Measurements from ENCODE around the gene ASS1.

Gene ASS1

DNA sequence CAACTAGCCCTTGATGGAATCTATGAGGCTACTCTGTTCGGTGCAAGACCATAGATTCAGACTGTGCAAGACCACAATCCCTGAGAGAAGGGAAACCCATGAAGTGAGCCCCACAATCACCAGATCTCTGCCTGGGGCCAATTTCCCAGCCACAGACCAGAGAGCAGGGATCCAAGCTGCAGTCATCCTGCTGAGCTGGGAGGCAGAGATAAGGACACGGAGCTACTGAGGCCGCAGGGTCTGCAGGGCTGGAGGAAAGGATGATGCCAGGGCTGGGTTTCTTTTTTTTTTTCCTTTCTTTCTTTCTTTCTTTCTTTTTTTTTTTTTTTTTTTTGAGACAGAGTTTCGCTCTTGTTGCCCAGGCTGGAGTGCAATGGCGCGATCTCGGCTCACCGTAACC is 86.9 kb downstream of the ASS1 start:
- no peak overlapping the region for H3K4me3 ChIP-seq (ENCODE audit: control insufficient read depth, low read depth, low read length)
- TF ChIP-seq, protein P1, sequence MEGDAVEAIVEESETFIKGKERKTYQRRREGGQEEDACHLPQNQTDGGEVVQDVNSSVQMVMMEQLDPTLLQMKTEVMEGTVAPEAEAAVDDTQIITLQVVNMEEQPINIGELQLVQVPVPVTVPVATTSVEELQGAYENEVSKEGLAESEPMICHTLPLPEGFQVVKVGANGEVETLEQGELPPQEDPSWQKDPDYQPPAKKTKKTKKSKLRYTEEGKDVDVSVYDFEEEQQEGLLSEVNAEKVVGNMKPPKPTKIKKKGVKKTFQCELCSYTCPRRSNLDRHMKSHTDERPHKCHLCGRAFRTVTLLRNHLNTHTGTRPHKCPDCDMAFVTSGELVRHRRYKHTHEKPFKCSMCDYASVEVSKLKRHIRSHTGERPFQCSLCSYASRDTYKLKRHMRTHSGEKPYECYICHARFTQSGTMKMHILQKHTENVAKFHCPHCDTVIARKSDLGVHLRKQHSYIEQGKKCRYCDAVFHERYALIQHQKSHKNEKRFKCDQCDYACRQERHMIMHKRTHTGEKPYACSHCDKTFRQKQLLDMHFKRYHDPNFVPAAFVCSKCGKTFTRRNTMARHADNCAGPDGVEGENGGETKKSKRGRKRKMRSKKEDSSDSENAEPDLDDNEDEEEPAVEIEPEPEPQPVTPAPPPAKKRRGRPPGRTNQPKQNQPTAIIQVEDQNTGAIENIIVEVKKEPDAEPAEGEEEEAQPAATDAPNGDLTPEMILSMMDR (conservative IDR thresholded peaks at IDR 0.05; ENCODE audit: control insufficient read depth, insufficient read depth, low read depth, low read length), result no peak
- DNase-seq (ENCODE audit: low read depth), result no peak

DNA sequence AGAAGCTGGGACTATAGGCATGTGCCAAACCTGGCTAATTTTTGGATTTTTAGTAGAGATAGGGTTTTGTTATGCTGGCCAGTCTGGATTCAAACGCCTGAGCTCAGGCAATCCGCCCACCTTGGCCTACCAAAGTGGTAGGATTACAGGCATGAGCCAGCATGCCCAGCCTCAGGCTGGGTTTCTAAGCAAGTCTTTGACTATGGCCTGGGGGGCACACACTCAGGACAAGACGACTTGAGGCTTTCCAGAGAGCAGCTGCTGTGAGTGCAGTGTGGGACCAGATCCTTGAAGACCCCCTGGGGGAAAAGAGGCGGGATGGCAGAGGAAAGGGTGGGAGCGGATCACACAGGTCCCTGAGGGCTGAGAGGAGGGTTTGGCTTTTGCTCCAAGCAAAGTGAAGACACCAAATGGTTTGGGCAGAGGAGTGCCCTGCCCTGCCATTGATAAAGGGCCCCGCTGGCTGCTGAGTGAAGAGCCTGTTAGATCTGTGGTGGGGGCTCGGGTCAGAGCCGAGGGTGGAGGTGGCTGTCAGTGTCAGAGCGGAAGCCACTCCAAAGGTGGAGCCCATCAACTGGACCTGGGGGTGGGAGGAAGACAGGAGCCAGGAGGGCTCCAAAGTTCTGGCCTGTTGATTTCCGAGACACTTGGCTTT is 87.8 kb downstream of the ASS1 start:
- no peak overlapping the region for H3K4me3 ChIP-seq (ENCODE audit: control insufficient read depth, low read depth, low read length)

DNA sequence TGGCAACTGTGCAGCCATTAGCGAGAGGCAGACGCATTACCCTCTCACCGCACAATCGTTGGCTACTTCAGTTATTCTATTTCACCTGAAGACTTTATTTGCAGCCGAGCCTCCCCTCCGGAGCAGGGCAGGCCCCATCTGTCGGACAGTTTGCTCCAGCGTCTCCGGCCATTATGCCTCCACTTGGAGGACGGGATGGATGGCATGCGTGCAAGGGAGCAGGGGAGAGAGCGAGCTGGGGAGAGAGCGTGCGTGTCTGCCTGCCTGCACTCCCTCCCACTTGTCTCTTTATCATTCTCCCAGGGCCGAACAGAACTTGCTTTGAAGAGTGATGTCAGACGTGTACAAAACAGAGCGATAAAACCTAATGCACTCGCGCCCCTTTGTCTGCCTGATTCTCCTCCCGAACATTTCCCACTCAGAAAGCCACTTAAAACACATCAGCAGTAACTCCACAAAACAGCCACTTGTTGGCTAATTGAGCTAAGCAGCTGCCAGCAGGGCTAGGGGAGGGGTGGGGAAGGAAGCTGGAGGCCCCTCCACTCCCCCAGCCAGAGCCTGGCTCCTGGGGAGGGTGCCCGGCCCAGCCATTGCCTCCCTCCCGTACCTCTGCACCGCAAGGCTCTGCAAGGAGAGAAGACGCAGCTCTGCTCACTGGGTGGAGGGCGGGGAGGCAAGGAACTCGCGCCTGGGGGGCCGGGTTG is 91.2 kb downstream of the ASS1 start:
- TF ChIP-seq, protein P1 (conservative IDR thresholded peaks at IDR 0.05; ENCODE audit: control insufficient read depth, insufficient read depth, low read depth, low read length), result no peak
- no peak overlapping the region for H3K4me3 ChIP-seq (ENCODE audit: control insufficient read depth, low read depth, low read length)
- peak; percentile 22 for DNase-seq (ENCODE audit: low read depth)

More for the DNA sequence above, 87.8 kb downstream of the ASS1 start:
- no peak for DNase-seq (ENCODE audit: low read depth)
- TF ChIP-seq, protein P1 (conservative IDR thresholded peaks at IDR 0.05; ENCODE audit: control insufficient read depth, insufficient read depth, low read depth, low read length), result no peak

DNA sequence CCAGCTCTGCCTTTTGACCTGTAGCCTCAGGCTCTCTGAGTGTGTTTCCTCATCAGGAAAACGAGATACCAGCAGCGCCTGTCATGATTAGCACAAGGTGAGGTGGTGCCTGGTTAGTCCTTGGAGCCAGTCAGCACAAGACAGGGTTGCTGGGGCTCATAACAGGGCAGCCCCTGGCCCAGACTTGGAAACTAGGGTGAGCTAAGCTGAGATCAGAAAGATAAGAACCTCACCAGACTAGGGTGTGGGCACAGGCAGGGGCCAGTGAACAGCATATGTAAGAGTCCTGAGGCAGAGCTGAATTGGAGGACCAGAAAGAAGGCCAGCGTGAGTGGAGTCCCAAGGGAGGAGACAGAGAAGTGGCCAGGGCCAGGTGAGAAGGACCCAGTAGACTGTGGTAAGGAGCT is 91.9 kb downstream of the ASS1 start:
- no peak overlapping the region for H3K4me3 ChIP-seq (ENCODE audit: control insufficient read depth, low read depth, low read length)
- no peak for DNase-seq (ENCODE audit: low read depth)
- TF ChIP-seq, protein P1 (conservative IDR thresholded peaks at IDR 0.05; ENCODE audit: control insufficient read depth, insufficient read depth, low read depth, low read length), result no peak

DNA sequence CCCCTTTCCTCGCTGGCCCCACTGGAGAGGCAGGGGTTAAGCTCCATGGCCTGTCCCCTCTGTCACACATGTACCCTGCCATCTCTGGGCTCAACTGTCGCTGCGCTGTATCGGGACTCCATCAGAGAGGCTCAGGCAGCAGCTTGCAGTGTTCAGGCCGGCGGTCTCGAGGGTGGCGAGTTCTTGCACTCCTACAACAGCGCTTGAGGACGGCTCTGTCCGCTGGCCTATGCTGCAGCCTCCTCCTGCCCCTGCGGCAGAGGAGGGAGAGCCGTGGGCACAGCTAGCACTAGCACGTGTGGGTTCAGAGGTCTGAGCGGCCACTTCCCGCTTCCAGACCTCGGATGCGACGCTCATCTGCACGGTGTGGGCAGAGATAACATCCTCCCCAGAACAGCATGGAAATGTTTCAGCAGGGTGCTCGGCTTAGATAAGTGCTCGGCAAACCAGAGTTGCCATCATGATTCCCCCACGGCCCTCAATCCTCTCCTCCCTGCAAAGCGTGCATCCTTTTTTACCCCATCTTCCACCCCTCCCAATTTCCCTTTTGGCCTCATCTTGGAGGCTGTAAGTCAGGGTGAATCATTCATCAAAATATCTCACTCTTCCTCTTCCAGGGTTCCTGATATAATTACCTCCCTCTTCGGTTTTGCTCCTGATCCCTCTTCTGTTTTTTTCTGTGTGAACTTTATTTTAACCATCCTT is 92.7 kb downstream of the ASS1 start:
- peak; percentile 30 for DNase-seq (ENCODE audit: low read depth)
- H3K4me3 ChIP-seq (ENCODE audit: control insufficient read depth, low read depth, low read length), result no peak overlapping the region
- TF ChIP-seq, protein P1 (conservative IDR thresholded peaks at IDR 0.05; ENCODE audit: control insufficient read depth, insufficient read depth, low read depth, low read length), result no peak

DNA sequence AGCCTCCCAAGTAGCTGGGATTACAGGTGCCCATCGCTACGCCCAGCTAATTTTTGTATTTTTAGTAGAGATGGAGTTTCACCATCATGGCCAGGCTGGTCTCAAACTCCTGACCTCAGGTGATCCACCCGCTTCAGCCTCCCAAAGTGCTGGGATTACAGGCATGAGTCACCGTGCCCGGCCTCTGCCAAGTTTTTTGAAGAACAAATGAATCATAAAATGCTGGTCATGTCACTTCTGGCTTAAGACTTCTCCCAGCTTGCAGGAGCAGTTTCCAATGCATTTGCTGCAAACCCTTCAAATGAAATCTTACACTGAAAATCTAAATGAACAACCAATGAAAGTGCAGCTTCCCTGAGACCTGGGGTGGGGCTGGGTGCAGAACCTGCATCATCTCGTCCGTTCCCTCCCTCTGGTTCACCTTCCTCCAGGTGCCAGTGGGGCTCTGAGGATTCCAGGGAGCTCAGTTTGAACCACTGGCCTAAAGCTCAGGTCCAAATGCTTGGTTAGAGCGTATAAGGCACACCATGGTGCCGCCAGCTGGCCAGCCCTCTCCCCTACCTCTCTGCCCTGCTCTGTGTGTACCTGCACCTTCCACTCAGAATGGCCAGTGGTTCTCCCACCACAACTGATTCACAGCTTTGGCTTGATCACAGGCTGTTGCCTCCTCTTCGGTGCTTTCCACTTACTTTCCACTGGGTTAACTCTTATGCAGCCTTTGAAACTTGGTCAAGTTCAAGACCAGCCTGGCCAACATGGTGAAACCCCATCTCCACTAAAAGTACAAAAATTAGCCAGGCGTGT is 94.9 kb downstream of the ASS1 start:
- H3K4me3 ChIP-seq (ENCODE audit: control insufficient read depth, low read depth, low read length), result no peak overlapping the region
- TF ChIP-seq, protein P1 (conservative IDR thresholded peaks at IDR 0.05; ENCODE audit: control insufficient read depth, insufficient read depth, low read depth, low read length), result no peak
- peak; percentile 85 for DNase-seq (ENCODE audit: low read depth)
